Measurements from ENCODE around the gene SEPTIN7. TPM values are rescaled to one million over a fixed set of nuclear protein-coding genes. Genes with fewer than 3 reads are reported as not detected.

The SEPTIN7 gene
- total RNA-seq, 1 experiment from 2014 or later = 292 TPM

- ChIA-PET CTCF (no interaction called here), POLR2A (no interaction called here)
- in situ Hi-C loops (cut with HindIII; ENCODE audit: low pct_unique_long_range_greater_than_20kb, low sequenced_read_pairs) (no loop called here), intact Hi-C loops (cut with micrococcal nuclease; ENCODE audit: unreplicated experiment) (no loop called here)
- no peak for DNase-seq (ENCODE audit: low read depth, low spot score)
- ATAC-seq = no peak
- no peak for TF ChIP-seq TCF7L2 (IDR thresholded peaks at IDR 0.05; ENCODE audit: low read depth, low read length)
- no peak for TF ChIP-seq SIN3A (IDR thresholded peaks at IDR 0.05; ENCODE audit: borderline replicate concordance, insufficient read depth, low read depth, low read length)
- peaks cover 20% of the 10 kb centered on the region; the same call in 1 of the 2 replicates for H3K9me3 ChIP-seq (ENCODE audit: control insufficient read depth, insufficient read depth, low read depth, low read length)
- H3K4me3 ChIP-seq (ENCODE audit: low read depth in 2 of 2, low read length in 2 of 2) = no peak overlapping the region
- no peaks in the 10 kb centered on the region for H3K36me3 ChIP-seq (ENCODE audit: control insufficient read depth, insufficient read depth, low read length)
- no TSS peak for BruUV-seq (replicated peaks)
- H3K27ac ChIP-seq (ENCODE audit: low read length) = no peak overlapping the region
- H3K4me1 ChIP-seq (ENCODE audit: control insufficient read depth, insufficient read depth, low read length) = no peaks in the 10 kb centered on the region
- H3K27me3 ChIP-seq (ENCODE audit: control insufficient read depth, insufficient read depth, low read length) = no peaks in the 10 kb centered on the region
Observed at GRCh38 chr7:35823440-35823839, 22.6 kb downstream of the SEPTIN7 start.

DNA sequence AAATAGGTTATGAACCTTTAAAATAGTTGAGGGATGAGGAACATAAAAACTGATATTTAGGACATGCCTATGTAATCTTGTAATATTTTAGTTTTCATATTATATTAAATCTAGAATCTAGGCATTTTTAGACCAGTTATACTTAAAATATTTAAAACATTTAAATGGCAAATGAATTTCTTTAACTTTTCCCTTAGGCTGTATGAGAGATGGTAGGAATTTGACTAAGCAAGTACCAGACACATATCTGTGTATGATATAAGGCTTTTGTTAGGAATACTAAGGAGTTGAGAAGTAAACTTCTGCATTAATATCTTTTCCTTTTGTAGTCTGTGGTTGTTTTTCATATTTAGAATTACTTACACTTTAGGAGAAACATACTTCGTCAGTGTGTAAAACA is 25.1 kb downstream of the SEPTIN7 start:
- ATAC-seq (no peak), DNase-seq (ENCODE audit: low read depth, low spot score) (no peak)
- Histone ChIP-seq H3K27me3 (ENCODE audit: control insufficient read depth, insufficient read depth, low read length) (no peaks in the 10 kb centered on the region), H3K36me3 (ENCODE audit: control insufficient read depth, insufficient read depth, low read length) (no peaks in the 10 kb centered on the region), H3K27ac (ENCODE audit: low read length) (no peak overlapping the region), H3K9me3 (ENCODE audit: control insufficient read depth, insufficient read depth, low read depth, low read length) (peaks cover 2% of the 10 kb centered on the region; the same call in 1 of the 2 replicates), H3K4me1 (ENCODE audit: control insufficient read depth, insufficient read depth, low read length) (peaks cover 4% of the 10 kb centered on the region; the same call in 1 of the 2 replicates), H3K4me3 (ENCODE audit: low read depth in 2 of 2, low read length in 2 of 2) (no peak overlapping the region)
- in situ Hi-C loops (cut with HindIII; ENCODE audit: low pct_unique_long_range_greater_than_20kb, low sequenced_read_pairs) = no loop called here
- ChIA-PET POLR2A (no interaction called here), CTCF (no interaction called here)
- intact Hi-C loops (cut with micrococcal nuclease; ENCODE audit: unreplicated experiment) = no loop called here
- no TSS peak for BruUV-seq (replicated peaks)
- TF ChIP-seq TCF7L2 (IDR thresholded peaks at IDR 0.05; ENCODE audit: low read depth, low read length) (no peak), SIN3A (IDR thresholded peaks at IDR 0.05; ENCODE audit: borderline replicate concordance, insufficient read depth, low read depth, low read length) (no peak), POLR2AphosphoS5 (IDR thresholded peaks at IDR 0.05; ENCODE audit: low read depth, low read length) (no peak), REST (IDR thresholded peaks at IDR 0.05; ENCODE audit: insufficient read depth in 1 of 2, low read depth in 2 of 2, low read length in 1 of 2) (no peak)
- TF ChIP-seq, protein P1, sequence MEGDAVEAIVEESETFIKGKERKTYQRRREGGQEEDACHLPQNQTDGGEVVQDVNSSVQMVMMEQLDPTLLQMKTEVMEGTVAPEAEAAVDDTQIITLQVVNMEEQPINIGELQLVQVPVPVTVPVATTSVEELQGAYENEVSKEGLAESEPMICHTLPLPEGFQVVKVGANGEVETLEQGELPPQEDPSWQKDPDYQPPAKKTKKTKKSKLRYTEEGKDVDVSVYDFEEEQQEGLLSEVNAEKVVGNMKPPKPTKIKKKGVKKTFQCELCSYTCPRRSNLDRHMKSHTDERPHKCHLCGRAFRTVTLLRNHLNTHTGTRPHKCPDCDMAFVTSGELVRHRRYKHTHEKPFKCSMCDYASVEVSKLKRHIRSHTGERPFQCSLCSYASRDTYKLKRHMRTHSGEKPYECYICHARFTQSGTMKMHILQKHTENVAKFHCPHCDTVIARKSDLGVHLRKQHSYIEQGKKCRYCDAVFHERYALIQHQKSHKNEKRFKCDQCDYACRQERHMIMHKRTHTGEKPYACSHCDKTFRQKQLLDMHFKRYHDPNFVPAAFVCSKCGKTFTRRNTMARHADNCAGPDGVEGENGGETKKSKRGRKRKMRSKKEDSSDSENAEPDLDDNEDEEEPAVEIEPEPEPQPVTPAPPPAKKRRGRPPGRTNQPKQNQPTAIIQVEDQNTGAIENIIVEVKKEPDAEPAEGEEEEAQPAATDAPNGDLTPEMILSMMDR (IDR thresholded peaks at IDR 0.05) = no peak

DNA sequence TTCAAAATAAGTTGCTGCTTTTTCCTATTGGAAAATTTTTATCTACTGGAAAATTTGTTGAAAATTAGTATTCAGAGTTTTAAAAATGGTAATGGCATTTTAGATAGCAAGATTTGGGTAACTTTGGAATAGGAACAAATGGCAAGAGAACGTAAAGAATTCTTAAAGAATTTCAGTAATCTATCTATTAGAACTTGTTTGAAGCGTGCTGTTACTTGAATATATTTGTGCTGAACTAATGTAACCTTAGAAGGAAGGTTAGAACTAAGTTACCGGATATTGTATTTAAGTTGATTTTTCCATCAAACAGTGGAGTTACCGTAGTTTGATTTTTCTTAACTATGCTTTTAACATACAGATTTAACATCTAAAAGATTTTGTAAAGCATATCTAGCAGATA is 25.9 kb downstream of the SEPTIN7 start:
- Histone ChIP-seq H3K27me3 (ENCODE audit: control insufficient read depth, insufficient read depth, low read length) (no peaks in the 10 kb centered on the region), H3K4me1 (ENCODE audit: control insufficient read depth, insufficient read depth, low read length) (peaks cover 8% of the 10 kb centered on the region; the same call in 1 of the 2 replicates), H3K9me3 (ENCODE audit: control insufficient read depth, insufficient read depth, low read depth, low read length) (no peaks in the 10 kb centered on the region), H3K27ac (ENCODE audit: low read length) (no peak overlapping the region), H3K36me3 (ENCODE audit: control insufficient read depth, insufficient read depth, low read length) (peaks cover under 1% of the 10 kb centered on the region; the same call in 1 of the 2 replicates), H3K4me3 (ENCODE audit: low read depth in 2 of 2, low read length in 2 of 2) (no peak overlapping the region)
- intact Hi-C loops (cut with micrococcal nuclease; ENCODE audit: unreplicated experiment) (no loop called here), in situ Hi-C loops (cut with HindIII; ENCODE audit: low pct_unique_long_range_greater_than_20kb, low sequenced_read_pairs) (no loop called here)
- no peak for TF ChIP-seq REST (IDR thresholded peaks at IDR 0.05; ENCODE audit: insufficient read depth in 1 of 2, low read depth in 2 of 2, low read length in 1 of 2)
- no peak for TF ChIP-seq SIN3A (IDR thresholded peaks at IDR 0.05; ENCODE audit: borderline replicate concordance, insufficient read depth, low read depth, low read length)
- TF ChIP-seq, protein P1 (IDR thresholded peaks at IDR 0.05) = no peak
- no peak for TF ChIP-seq TCF7L2 (IDR thresholded peaks at IDR 0.05; ENCODE audit: low read depth, low read length)
- no peak for TF ChIP-seq POLR2AphosphoS5 (IDR thresholded peaks at IDR 0.05; ENCODE audit: low read depth, low read length)
- no peak for DNase-seq (ENCODE audit: low read depth, low spot score)
- no TSS peak for BruUV-seq (replicated peaks)
- ChIA-PET CTCF (no interaction called here), POLR2A (no interaction called here)
- no peak for ATAC-seq
